Right ventricle myocardium superior (tissue), 1 donor: ENCODE measurements around the gene CFB. TPM values are rescaled to one million over a fixed set of nuclear protein-coding genes. Genes with fewer than 3 reads are reported as not detected.
A peak's percentile ranks its signal among the peaks of the same experiment; 100 is the strongest.
"Not testable (repeated sequence)": the region's sequence is repeated elsewhere in the genome, so short reads cannot be mapped to it uniquely, and the experiment has no call there.

ENCODE experiments used
- ATAC-seq: fragments of 200-7000 bp; cut with Tn5 transposase; one replicate; pipeline ENCODE4 v1.9.1; 2020; ENCODE audit warnings: mild to moderate bottlenecking; ENCODE audit not compliant: poor library complexity
- DNase-seq: peaks from one replicate; pipeline ENCODE4 v3.0.0-alpha.2; 2020
- intact Hi-C: fragments of 100-400 bp; cut with DNase I; formaldehyde crosslinking; loops from one replicate; pipeline ENCODE4 v1.11.2; 2022
- microRNA-seq: library from miRNA; unstranded; fragments of <30 nt; microRNA quantifications from one replicate; pipeline ENCODE4 v1.2.0, GENCODE V29; 2020
- total RNA-seq: library from RNA; stranded (reverse); fragmentation: NEBNext Ultra II Directional; extraction: Animal tissue kit (Norgen Biotek cat#: 25700); gene quantifications from one replicate; pipeline ENCODE4 v1.2.1, GENCODE V29; 2021
- donor health status: DM: no; HTN: yes; CAD: no; lungs with severe emphysema.

The CFB gene
- total RNA-seq, 1 donor from 2014 or later = 5.5 TPM

GRCh38 chr6:31981744-31982143, 35.8 kb downstream of the CFB start, which contains the start of gene C4A:
Gene C4A, plus strand, starts transcription at chr6:31982057. Its CDS starts 51 bp downstream, at chr6:31982108.
- ATAC-seq = peak; percentile 87
- intact Hi-C loops, DNase-seq: not testable (repeated sequence)

- DNase-seq, ATAC-seq, intact Hi-C loops: not testable (repeated sequence)
Observed at GRCh38 chr6:31989363-31989762, 43.5 kb downstream of the CFB start.

- DNase-seq, intact Hi-C loops, ATAC-seq: not testable (repeated sequence)
Observed at GRCh38 chr6:31994421-31994820, 48.5 kb downstream of the CFB start.

- DNase-seq, ATAC-seq, intact Hi-C loops: not testable (repeated sequence)
Observed at GRCh38 chr6:31996385-31996784, 50.5 kb downstream of the CFB start.

Small RNAs within 50 kb of the gene (microRNA-seq; reads per million reads assigned to microRNA genes)
- gene MIR1236 = not detected

Other genes with a start within 250 kb of the CFB start
- 27.9 TPM for gene ABHD16A, start 242.8 kb upstream of the CFB start, total RNA-seq
- gene LY6G6F, start 239.2 kb upstream of the CFB start, total RNA-seq = not detected
- gene LY6G6D, start 230.7 kb upstream of the CFB start, total RNA-seq = not detected
- not detected for gene LY6G6C, start 224.3 kb upstream of the CFB start, total RNA-seq
- gene MPIG6B, start 222.7 kb upstream of the CFB start, total RNA-seq = 0.13 TPM
- gene DDAH2, start 216.8 kb upstream of the CFB start, total RNA-seq = 32.9 TPM
- gene CLIC1, start 209.6 kb upstream of the CFB start, total RNA-seq = 86.8 TPM
- 1.8 TPM for gene MSH5, start 206.1 kb upstream of the CFB start, total RNA-seq
- 0.86 TPM for gene SAPCD1, start 183.4 kb upstream of the CFB start, total RNA-seq
- gene VWA7, start 168.8 kb upstream of the CFB start, total RNA-seq = 9.5 TPM
- gene VARS1, start 150.3 kb upstream of the CFB start, total RNA-seq = 22.1 TPM
- 23.0 TPM for gene LSM2, start 139.1 kb upstream of the CFB start, total RNA-seq
- gene HSPA1L, start 130.8 kb upstream of the CFB start, total RNA-seq = 2.0 TPM
- gene HSPA1A, start 130.6 kb upstream of the CFB start, total RNA-seq = 324 TPM
- 236 TPM for gene HSPA1B, start 118.4 kb upstream of the CFB start, total RNA-seq
- 24.1 TPM for gene NEU1, start 83.3 kb upstream of the CFB start, total RNA-seq
- gene SLC44A4, start 67.1 kb upstream of the CFB start, total RNA-seq = not detected
- 15.5 TPM for gene EHMT2, start 48.4 kb upstream of the CFB start, total RNA-seq
- gene ZBTB12, start 44.0 kb upstream of the CFB start, total RNA-seq = 3.1 TPM
- gene C2, start 18.4 kb upstream of the CFB start, total RNA-seq = 7.6 TPM
- gene NELFE, start 12.9 kb downstream of the CFB start, total RNA-seq = 39.6 TPM
- gene SKIC2, start 13.1 kb downstream of the CFB start, total RNA-seq = 33.6 TPM
- gene DXO, start 26.0 kb downstream of the CFB start, total RNA-seq = 7.5 TPM
- 61.5 TPM for gene C4A, start 36.0 kb downstream of the CFB start, total RNA-seq
- 58.3 TPM for gene C4B, start 68.7 kb downstream of the CFB start, total RNA-seq
- not detected for gene CYP21A2, start 92.3 kb downstream of the CFB start, total RNA-seq
- gene TNXB, start 163.2 kb downstream of the CFB start, total RNA-seq = 65.8 TPM
- 21.5 TPM for gene ATF6B, start 182.2 kb downstream of the CFB start, total RNA-seq
- 2.5 TPM for gene FKBPL, start 184.2 kb downstream of the CFB start, total RNA-seq
- 0.51 TPM for gene PRRT1, start 205.8 kb downstream of the CFB start, total RNA-seq
- 20.4 TPM for gene PPT2, start 208.0 kb downstream of the CFB start, total RNA-seq
- 6.1 TPM for gene EGFL8, start 218.5 kb downstream of the CFB start, total RNA-seq
- gene AGPAT1, start 230.0 kb downstream of the CFB start, total RNA-seq = 44.2 TPM
- 94.6 TPM for gene RNF5, start 232.3 kb downstream of the CFB start, total RNA-seq
- 1.6 TPM for gene AGER, start 238.2 kb downstream of the CFB start, total RNA-seq
- gene PBX2, start 244.1 kb downstream of the CFB start, total RNA-seq = 39.1 TPM
- 4.1 TPM for gene GPSM3, start 246.5 kb downstream of the CFB start, total RNA-seq